ENCODE results near the gene KPNA1. TPM values are rescaled to one million over a fixed set of nuclear protein-coding genes. Genes with fewer than 3 reads are reported as not detected.
A peak's percentile ranks its signal among the peaks of the same experiment; 100 is the strongest.

KPNA1 gene
- total RNA-seq (10 to 100 TPM; 17.3 to 68.3 (median 50.5) TPM), polyA plus RNA-seq (10 to 100 TPM; 10.7 to 61.8 TPM)
- long read RNA-seq, donor 1, full-length matches to known transcripts = 69 of 102 reads
- long read RNA-seq, donor 1, partial matches to known transcripts = 18 of 102 reads
- long read RNA-seq, donor 1, other reads (novel, unspliced or antisense) = 15 of 102 reads
- long read RNA-seq, donor 2, full-length matches to known transcripts = 5 of 5 reads
- long read RNA-seq, donor 2, partial matches to known transcripts = 0 of 5 reads
- long read RNA-seq, donor 2, other reads (novel, unspliced or antisense) = 0 of 5 reads
- long read RNA-seq, donor 3, full-length matches to known transcripts = 53 of 67 reads
- long read RNA-seq, donor 3, partial matches to known transcripts = 4 of 67 reads
- long read RNA-seq, donor 3, other reads (novel, unspliced or antisense) = 10 of 67 reads

- TF ChIP-seq EP300 (IDR thresholded peaks at IDR 0.05) (no peak), POLR2A (IDR thresholded peaks at IDR 0.05) (peak; percentile 95)
- Histone ChIP-seq H3K4me3 (peak within 1 kb of the TSS; percentile 64), H3K27ac (peak within 1 kb of the TSS; percentile 85 to 96), H3K9me3 (no peaks in the 10 kb centered on the region), H3K36me3 (no peaks in the 10 kb centered on the region), H3K27me3 (no peaks in the 10 kb centered on the region), H3K4me1 (ENCODE audit: insufficient read depth) (peaks cover 5% of the 10 kb centered on the region)
- intact Hi-C loops (cut with DNase I) = no loop called here
- DNase-seq = peak; percentile 81 to 90 (median 87)
- 0 to 1% (median 0%) methylated on average over 85 to 109 of the region's 109 CpGs for WGBS, 3 donors
Observed at GRCh38 chr3:122514123-122515019, at the start of gene KPNA1. Gene KPNA1 (minus strand): TSS chr3:122514939. CDS start chr3:122496565, 18,374 bp downstream.

- intact Hi-C loops (cut with DNase I) = loop anchor here in 3 of 4 donors (5.0 to 10.0 kb wide), 3 partner anchors 113 to 120 kb away; partner anchors contain the start of gene PARP14 (in 2 of the 3)
- peak; percentile 73 for TF ChIP-seq POLR2A (IDR thresholded peaks at IDR 0.05)
- peak in 1 of 3 donors; percentile 12 for TF ChIP-seq CTCF (IDR thresholded peaks at IDR 0.05)
- no peak for TF ChIP-seq EP300 (IDR thresholded peaks at IDR 0.05)
- H3K4me1 ChIP-seq (ENCODE audit: insufficient read depth) = peaks cover 5% of the 10 kb centered on the region
Observed at GRCh38 chr3:122564155-122564912, 49.6 kb upstream of the KPNA1 start, which contains the start of the genes DTX3L and PARP9. Gene DTX3L (plus strand): TSS chr3:122564338. CDS start chr3:122564427, 89 bp downstream. Gene PARP9 (minus strand): TSS chr3:122564300. CDS start chr3:122559620, 4,680 bp downstream.

GRCh38 chr3:122563717-122564025 lies 48.9 kb upstream of the KPNA1 start:
- H3K9me3 ChIP-seq = no peaks in the 10 kb centered on the region
- WGBS, 3 donors = 14 to 16% (median 14%) methylated on average over 5 of the region's 5 CpGs
- DNase-seq = peak in 2 of 5 donors; percentile 22 to 31
- peak overlapping the region; percentile 86 to 93 for H3K27ac ChIP-seq
- H3K36me3 ChIP-seq = no peaks in the 10 kb centered on the region
- peak overlapping the region; percentile 76 for H3K4me3 ChIP-seq
- intact Hi-C loops (cut with DNase I) = loop anchor here in 3 of 4 donors (5.0 to 10.0 kb wide), 3 partner anchors 114 to 121 kb away; partner anchors contain the start of gene PARP14 (in 2 of the 3)
- peaks cover 5% of the 10 kb centered on the region for H3K4me1 ChIP-seq (ENCODE audit: insufficient read depth)
- H3K27me3 ChIP-seq = no peaks in the 10 kb centered on the region
- no peak for TF ChIP-seq EP300 (IDR thresholded peaks at IDR 0.05)
- no peak for TF ChIP-seq POLR2A (IDR thresholded peaks at IDR 0.05)
- no peak for TF ChIP-seq CTCF (IDR thresholded peaks at IDR 0.05)

More at GRCh38 chr3:122564155-122564912, 49.6 kb upstream of the KPNA1 start, which contains the start of the genes DTX3L and PARP9:
- DNase-seq = peak; percentile 82 to 86 (median 83)
- Histone ChIP-seq H3K36me3 (no peaks in the 10 kb centered on the region), H3K9me3 (no peaks in the 10 kb centered on the region), H3K4me3 (peak within 1 kb of the TSS; percentile 76), H3K27me3 (no peaks in the 10 kb centered on the region), H3K27ac (peak within 1 kb of the TSS; percentile 86 to 93)
- WGBS, 3 donors = 0 to 1% (median 0%) methylated on average over 46 to 56 of the region's 56 CpGs

GRCh38 chr3:122562923-122563716 lies 48.4 kb upstream of the KPNA1 start:
- TF ChIP-seq CTCF (IDR thresholded peaks at IDR 0.05) (no peak), POLR2A (IDR thresholded peaks at IDR 0.05) (no peak), EP300 (IDR thresholded peaks at IDR 0.05) (no peak)
- Histone ChIP-seq H3K4me3 (peak overlapping the region; percentile 76), H3K27me3 (no peaks in the 10 kb centered on the region), H3K27ac (peak overlapping the region; percentile 86 to 93), H3K9me3 (no peaks in the 10 kb centered on the region), H3K36me3 (no peaks in the 10 kb centered on the region), H3K4me1 (ENCODE audit: insufficient read depth) (peaks cover 5% of the 10 kb centered on the region)
- intact Hi-C loops (cut with DNase I) = loop anchor here in 3 of 4 donors (5.0 to 10.0 kb wide), 3 partner anchors 114 to 122 kb away; partner anchors contain the start of gene PARP14 (in 2 of the 3)
- DNase-seq = no peak
- WGBS, 3 donors = 37 to 47% (median 41%) methylated on average over 5 of the region's 5 CpGs

Data from ovary (tissue), 10 donors.